Memory B cell (primary cell): Measurements from ENCODE around the gene CREB5.
"Not testable (repeated sequence)": the region's sequence is repeated elsewhere in the genome, so short reads cannot be mapped to it uniquely, and the experiment has no call there.

ENCODE experiments used
- ATAC-seq: fragments of 150-1000 bp; cut with Tn5 transposase; 2 replicates; pipeline ENCODE4 v1.10.0; 2021; ENCODE audit warnings: low read depth, mild to moderate bottlenecking, moderate library complexity
- DNase-seq, 2 donors: peaks; one replicate each; pipeline ENCODE4 v3.0.0; 2022; ENCODE audit warnings: low spot score in 2 of 2
- H3K27ac Mint-ChIP-seq: one replicate; pipeline ENCODE4 v1.8.0; 2022; ENCODE audit warnings: mild to moderate bottlenecking, moderate library complexity, mixed read lengths
- H3K27me3 Mint-ChIP-seq: one replicate; pipeline ENCODE4 v1.8.0; 2022; ENCODE audit warnings: mixed read lengths
- H3K36me3 Mint-ChIP-seq: one replicate; pipeline ENCODE4 v1.8.0; 2022; ENCODE audit warnings: mild to moderate bottlenecking, mixed read lengths
- H3K4me1 Mint-ChIP-seq: one replicate; pipeline ENCODE4 v1.8.0; 2022; ENCODE audit warnings: mixed read lengths
- H3K4me3 Mint-ChIP-seq: one replicate; pipeline ENCODE4 v1.8.0; 2022; ENCODE audit warnings: mild to moderate bottlenecking, moderate library complexity, mixed read lengths
- H3K9me3 Mint-ChIP-seq: one replicate; pipeline ENCODE4 v1.8.0; 2022; ENCODE audit warnings: mixed read lengths

Gene CREB5

DNA sequence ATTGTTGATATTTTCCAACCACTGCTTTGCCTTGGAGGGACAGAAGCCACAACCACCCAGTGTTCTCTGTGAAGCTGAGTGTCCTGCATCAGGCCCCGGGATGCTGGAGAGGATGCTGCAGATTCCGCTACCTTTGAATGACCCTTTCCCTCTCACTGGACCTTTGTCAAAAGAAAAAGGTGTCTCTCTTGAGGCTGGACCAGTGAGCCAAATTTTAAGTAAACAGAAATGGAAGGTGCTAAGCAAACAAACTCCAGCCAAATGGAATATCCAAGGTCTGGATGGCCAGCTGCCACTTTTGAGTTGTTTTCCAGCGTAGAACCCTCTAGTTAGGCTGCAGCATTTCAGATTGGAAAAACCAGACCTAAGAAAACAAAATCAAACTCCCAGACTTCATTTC, 400.3 kb downstream of the CREB5 start:
- Mint-ChIP-seq H3K27ac (no peak overlapping the region), H3K9me3 (no peaks in the 10 kb centered on the region), H3K27me3 (no peaks in the 10 kb centered on the region), H3K36me3 (no peaks in the 10 kb centered on the region), H3K4me1 (peaks cover 14% of the 10 kb centered on the region), H3K4me3 (no peak overlapping the region)
- DNase-seq: no peak
- ATAC-seq: no peak

DNA sequence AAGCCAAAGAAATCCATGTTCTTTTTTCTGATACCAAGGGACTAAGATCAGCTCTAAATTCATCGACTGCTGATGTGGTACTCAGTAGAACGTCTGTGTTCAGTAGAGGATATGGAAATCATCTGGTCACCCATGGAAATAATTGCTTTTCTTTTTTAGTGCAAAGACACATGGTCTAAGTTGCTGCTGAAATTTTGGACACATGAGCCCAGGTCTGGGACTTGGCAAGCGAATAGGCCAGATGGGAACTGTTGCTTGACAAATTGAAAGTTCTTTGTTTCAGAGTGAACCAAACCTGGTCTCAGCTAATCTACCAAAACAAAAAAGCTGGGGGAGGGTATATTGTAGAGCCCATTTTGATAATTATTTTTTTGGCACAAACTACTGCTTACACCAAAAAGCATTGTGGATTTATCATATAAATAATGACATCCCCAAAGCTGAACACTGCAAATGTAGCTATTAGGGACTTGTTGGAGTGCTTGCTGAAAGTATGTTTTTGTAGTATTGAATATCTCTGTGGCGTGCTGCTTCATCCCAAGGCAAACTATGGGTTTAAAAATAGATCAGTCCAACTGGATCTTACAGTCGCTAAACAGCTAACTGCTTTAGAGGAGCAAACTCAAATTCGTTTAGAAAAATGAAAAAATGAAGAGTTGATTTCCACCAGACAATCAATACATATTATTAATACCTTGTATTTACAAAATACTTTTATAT, 401.1 kb downstream of the CREB5 start:
- no peak overlapping the region for H3K4me3 Mint-ChIP-seq
- ATAC-seq (no peak), DNase-seq (no peak)
- H3K9me3 Mint-ChIP-seq: no peaks in the 10 kb centered on the region
- no peaks in the 10 kb centered on the region for H3K27me3 Mint-ChIP-seq
- no peaks in the 10 kb centered on the region for H3K36me3 Mint-ChIP-seq
- H3K4me1 Mint-ChIP-seq: peaks cover 19% of the 10 kb centered on the region
- H3K27ac Mint-ChIP-seq: no peak overlapping the region

DNA sequence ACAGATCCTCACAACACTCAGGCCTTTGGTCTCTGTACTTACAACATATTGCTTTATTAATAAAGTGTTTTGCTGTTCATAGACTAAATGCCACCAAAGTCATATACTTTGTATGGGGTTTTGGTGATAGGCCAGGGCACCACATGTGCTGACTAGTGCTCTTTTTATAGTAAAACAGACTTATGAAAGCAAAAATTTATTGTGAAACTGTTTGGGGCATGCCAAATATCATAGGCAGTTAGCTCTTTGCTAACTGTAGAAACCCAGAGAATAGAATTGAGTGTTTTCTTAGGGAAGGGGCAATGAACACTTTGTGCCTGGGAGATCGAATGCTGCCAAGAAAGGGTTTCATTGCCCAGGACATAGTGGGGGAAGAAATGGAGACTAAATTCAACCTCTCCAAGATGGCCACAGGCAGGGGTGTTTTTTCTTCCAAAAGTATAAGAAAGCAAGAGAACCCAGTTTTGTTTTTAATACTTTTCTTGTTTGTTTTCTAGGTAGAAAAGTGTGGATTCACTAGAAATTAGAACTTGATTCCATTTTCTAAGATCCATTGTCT, 403.1 kb downstream of the CREB5 start:
- Mint-ChIP-seq H3K36me3 (no peaks in the 10 kb centered on the region), H3K27me3 (no peaks in the 10 kb centered on the region), H3K9me3 (no peaks in the 10 kb centered on the region), H3K4me3 (peak overlapping the region; percentile 39), H3K27ac (peak overlapping the region; percentile 48), H3K4me1 (peaks cover 27% of the 10 kb centered on the region)
- peak; percentile 3 for ATAC-seq
- DNase-seq: no peak

DNA sequence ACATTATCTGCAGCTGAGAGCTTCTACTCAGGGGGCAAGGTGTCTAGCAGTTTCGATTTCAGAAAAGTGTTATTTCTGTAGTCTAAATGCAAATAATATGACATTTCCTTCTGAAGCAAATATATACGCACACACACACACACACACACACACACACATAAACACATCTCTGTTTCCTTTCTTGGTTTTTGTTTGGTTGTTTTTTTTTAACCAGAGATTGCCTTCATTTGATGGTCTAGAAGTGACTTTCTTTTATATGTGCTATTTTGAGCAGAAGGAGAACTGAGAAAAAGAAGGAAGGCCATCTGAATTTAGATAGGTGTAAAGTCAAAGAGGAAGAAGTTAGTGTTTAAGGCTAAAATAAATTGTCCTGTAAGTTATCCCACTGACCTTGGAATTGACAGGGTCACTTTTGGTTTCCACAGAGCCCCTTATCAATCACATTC, 403.6 kb downstream of the CREB5 start:
- Mint-ChIP-seq H3K36me3 (no peaks in the 10 kb centered on the region), H3K4me3 (peak overlapping the region; percentile 39), H3K4me1 (peaks cover 30% of the 10 kb centered on the region), H3K9me3 (no peaks in the 10 kb centered on the region), H3K27ac (peak overlapping the region; percentile 48), H3K27me3 (no peaks in the 10 kb centered on the region)
- ATAC-seq: peak; percentile 89
- DNase-seq: peak in 1 of 2 donors; percentile 51

DNA sequence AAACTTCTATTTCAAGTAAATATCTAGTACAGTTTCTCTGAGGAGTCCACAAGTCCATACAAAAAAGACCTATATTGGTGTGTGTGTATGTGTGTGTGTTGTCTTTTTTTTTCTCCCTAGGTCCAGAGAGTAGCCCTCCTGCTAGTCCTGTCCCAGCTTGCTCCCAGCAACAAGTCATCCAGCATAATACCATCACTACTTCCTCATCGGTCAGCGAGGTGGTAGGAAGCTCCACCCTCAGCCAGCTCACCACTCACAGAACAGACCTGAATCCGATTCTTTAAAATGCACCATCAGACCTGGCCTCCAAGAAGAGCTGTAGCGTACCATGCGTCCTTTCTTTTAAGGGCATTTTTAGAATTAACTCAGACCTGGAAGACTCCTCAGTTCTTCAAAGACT, 406.7 kb downstream of the CREB5 start:
- Mint-ChIP-seq H3K4me1 (peaks cover 30% of the 10 kb centered on the region), H3K9me3 (no peaks in the 10 kb centered on the region), H3K36me3 (no peaks in the 10 kb centered on the region), H3K27me3 (no peaks in the 10 kb centered on the region), H3K4me3 (no peak overlapping the region), H3K27ac (no peak overlapping the region)
- no peak for ATAC-seq
- DNase-seq: no peak

DNA sequence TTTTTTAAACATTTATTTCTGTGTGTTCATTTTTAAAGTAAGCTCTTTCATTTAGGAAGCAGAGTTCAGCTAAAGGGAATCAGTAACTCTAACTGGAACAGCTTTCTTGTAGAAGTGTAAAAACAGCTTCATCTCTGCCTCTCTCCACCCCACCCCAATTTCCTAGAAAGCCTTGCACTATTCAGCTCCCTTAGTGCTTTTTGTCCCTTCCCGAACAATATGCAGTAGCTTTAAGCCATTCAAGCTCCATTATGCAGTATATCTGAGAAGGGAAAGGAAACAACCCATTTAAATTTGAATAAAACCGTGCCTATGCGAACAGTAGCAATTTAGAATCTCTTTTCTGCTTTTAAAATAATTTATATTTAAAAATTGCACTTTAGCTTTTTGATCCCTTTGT, 411.3 kb downstream of the CREB5 start:
- Mint-ChIP-seq H3K36me3 (peaks cover 2% of the 10 kb centered on the region), H3K9me3 (peaks cover 5% of the 10 kb centered on the region), H3K4me3 (no peak overlapping the region), H3K27me3 (peaks cover 8% of the 10 kb centered on the region), H3K4me1 (peaks cover 22% of the 10 kb centered on the region), H3K27ac (no peak overlapping the region)
- no peak for ATAC-seq
- no peak for DNase-seq

DNA sequence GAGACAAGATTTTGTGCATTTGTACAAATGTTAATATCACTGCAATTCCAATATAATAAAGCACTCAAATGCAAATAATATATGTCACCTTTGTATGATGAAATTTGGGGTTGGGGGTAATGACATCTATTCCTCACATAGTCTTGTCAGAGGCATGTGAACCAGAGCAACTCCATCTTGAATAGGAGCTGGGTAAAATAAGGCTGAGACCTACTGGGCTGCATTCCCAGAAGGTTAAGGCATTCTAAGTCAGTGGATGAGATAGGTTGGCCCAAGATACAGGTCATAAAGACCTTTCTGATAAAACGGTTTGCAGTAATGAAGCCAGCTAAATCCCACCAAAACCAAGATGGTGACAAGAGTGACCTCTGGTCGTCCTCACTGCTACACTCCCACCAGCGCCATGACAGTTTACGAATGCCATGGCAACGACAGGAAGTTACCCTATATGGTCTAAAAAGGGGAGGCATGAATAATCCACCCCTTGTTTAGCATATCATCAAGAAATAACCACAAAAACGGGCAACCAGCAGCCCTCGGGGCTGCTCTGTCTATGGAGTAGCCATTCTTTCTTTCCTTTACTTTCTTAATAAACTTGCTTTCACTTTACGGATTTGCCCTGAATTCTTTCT, 413.6 kb downstream of the CREB5 start:
- not testable (repeated sequence) for DNase-seq, H3K4me1 Mint-ChIP-seq, ATAC-seq, H3K9me3 Mint-ChIP-seq, H3K36me3 Mint-ChIP-seq, H3K27ac Mint-ChIP-seq, H3K4me3 Mint-ChIP-seq, H3K27me3 Mint-ChIP-seq

DNA sequence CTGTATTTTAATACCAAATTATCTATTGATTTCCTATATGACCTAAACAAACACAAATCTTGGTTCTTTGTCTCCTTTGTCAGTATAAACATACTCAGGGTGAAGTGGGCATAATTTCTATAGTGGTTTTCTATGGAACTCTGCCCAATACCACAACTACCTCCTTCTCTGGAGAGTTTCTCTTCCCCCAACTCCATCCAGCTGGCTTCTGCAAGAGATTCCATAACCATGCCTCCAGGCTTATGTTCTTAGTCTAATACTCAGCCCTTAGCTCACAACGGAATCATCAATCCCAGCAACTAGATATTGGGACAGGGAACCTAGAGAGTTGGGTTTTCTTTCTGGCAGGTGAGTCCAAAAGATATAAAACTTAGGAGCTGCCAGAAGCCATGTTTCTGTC, 418.5 kb downstream of the CREB5 start:
- ATAC-seq: no peak
- peaks cover 2% of the 10 kb centered on the region for H3K36me3 Mint-ChIP-seq
- peaks cover 2% of the 10 kb centered on the region for H3K4me1 Mint-ChIP-seq
- peaks cover 6% of the 10 kb centered on the region for H3K27me3 Mint-ChIP-seq
- peaks cover 5% of the 10 kb centered on the region for H3K9me3 Mint-ChIP-seq
- no peak overlapping the region for H3K4me3 Mint-ChIP-seq
- H3K27ac Mint-ChIP-seq: no peak overlapping the region
- no peak for DNase-seq

DNA sequence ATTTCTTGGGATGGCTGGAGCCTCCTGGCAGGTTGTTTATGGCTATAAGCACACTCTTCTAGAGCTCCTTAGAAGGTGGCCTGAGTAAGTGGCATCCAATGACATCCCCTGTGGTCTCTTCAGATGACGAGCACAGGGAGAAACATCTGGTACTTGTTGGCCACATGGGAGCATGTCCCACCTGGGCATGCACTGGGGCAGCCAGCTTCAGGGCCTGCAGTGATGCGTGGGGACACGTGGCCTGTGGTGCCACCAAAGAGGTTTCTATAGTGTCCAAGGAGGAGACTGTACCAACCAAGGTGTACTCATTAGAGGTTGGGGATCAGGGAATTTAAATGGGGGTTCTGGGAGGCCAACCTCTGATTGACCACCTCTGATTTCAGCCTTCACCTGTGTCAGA, 420.4 kb downstream of the CREB5 start:
- no peak for ATAC-seq
- H3K9me3 Mint-ChIP-seq: no peaks in the 10 kb centered on the region
- H3K36me3 Mint-ChIP-seq: no peaks in the 10 kb centered on the region
- H3K27ac Mint-ChIP-seq: no peak overlapping the region
- no peaks in the 10 kb centered on the region for H3K4me1 Mint-ChIP-seq
- DNase-seq: no peak
- H3K27me3 Mint-ChIP-seq: no peaks in the 10 kb centered on the region
- no peak overlapping the region for H3K4me3 Mint-ChIP-seq

DNA sequence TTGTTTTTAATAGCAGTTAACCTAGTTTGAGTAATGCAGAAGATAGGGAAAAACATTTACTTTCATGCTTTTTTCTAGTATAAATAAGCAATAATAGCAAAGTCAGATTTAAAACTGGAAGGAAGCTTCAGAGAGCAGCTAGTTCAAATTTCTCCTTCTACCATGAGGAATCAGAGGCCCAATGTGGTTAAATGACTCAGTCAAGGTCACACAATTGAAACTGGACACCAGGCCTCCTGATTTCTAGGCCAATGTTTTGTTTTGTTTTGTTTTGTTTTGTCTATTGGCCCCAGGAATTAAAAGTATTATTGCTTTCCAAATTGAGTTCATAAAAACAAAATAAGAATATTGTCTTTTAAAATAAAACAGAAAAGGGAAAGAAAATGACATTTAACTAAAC, 423.5 kb downstream of the CREB5 start:
- no peaks in the 10 kb centered on the region for H3K36me3 Mint-ChIP-seq
- no peaks in the 10 kb centered on the region for H3K4me1 Mint-ChIP-seq
- ATAC-seq: no peak
- no peak for DNase-seq
- H3K27ac Mint-ChIP-seq: no peak overlapping the region
- no peak overlapping the region for H3K4me3 Mint-ChIP-seq
- H3K9me3 Mint-ChIP-seq: no peaks in the 10 kb centered on the region
- no peaks in the 10 kb centered on the region for H3K27me3 Mint-ChIP-seq

DNA sequence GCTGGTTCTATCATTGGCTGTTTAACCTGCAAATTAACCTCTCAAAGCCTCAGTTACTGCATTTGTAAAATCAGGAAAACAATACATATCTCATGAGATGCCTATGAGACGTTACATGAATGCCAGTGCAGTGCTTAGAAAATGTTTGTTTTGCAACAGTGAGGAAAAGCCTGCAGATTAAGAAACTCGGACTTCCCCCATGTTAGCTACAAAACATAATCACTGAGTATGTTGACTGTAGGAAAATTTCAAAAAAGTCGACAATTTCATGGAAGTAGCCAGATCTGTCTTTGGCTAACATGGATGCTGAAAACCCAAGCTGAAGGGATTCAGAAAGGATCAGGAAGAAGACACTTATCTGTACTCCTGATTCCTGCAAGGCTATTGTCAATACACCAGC, 424.4 kb downstream of the CREB5 start:
- H3K4me3 Mint-ChIP-seq: no peak overlapping the region
- no peak overlapping the region for H3K27ac Mint-ChIP-seq
- H3K4me1 Mint-ChIP-seq: no peaks in the 10 kb centered on the region
- DNase-seq (no peak), ATAC-seq (no peak)
- no peaks in the 10 kb centered on the region for H3K9me3 Mint-ChIP-seq
- H3K36me3 Mint-ChIP-seq: no peaks in the 10 kb centered on the region
- H3K27me3 Mint-ChIP-seq: no peaks in the 10 kb centered on the region

DNA sequence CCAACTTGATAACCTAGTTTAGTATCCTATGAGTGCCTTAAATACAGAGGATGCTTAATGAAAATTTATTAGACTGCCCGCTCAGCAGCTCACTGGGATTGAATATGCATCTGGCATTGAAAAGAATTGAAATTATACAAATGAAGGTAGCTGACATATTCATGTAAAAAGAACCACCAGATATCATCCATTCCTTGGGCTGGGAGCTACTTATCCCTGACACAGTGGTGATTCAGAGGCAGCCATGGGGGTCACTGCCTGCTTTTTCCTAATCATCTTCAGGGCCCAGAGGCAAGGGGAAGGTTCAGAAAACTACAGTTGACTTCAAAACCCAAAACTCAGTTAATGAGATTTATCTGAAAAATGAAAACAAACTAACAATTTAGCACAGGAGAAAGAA, 424.9 kb downstream of the CREB5 start:
- ATAC-seq (no peak), DNase-seq (no peak)
- H3K27ac Mint-ChIP-seq: no peak overlapping the region
- H3K27me3 Mint-ChIP-seq: no peaks in the 10 kb centered on the region
- no peaks in the 10 kb centered on the region for H3K9me3 Mint-ChIP-seq
- no peaks in the 10 kb centered on the region for H3K36me3 Mint-ChIP-seq
- H3K4me3 Mint-ChIP-seq: no peak overlapping the region
- no peaks in the 10 kb centered on the region for H3K4me1 Mint-ChIP-seq

DNA sequence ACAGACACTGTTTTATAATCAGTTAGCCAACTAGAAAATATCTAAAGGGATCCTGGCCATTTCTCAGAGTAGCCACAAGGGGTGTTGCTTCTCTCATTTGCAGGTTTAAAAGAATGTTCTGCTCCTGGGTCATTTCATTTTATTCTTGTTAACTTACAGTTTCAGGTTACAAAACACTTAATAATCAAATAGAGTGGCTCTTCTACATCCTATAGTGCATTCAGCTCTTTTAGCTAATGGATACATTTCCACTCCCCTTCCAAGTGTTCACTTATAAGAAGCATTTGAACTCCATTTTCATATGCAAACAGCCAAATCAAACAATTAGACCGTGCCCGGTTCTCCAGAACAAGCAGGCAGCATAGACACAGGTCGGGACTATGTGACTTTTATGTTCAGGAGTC, 428.3 kb downstream of the CREB5 start:
- ATAC-seq (no peak), DNase-seq (no peak)
- Mint-ChIP-seq H3K9me3 (no peaks in the 10 kb centered on the region), H3K27me3 (peaks cover 7% of the 10 kb centered on the region), H3K4me3 (no peak overlapping the region), H3K36me3 (no peaks in the 10 kb centered on the region), H3K4me1 (no peaks in the 10 kb centered on the region), H3K27ac (no peak overlapping the region)

DNA sequence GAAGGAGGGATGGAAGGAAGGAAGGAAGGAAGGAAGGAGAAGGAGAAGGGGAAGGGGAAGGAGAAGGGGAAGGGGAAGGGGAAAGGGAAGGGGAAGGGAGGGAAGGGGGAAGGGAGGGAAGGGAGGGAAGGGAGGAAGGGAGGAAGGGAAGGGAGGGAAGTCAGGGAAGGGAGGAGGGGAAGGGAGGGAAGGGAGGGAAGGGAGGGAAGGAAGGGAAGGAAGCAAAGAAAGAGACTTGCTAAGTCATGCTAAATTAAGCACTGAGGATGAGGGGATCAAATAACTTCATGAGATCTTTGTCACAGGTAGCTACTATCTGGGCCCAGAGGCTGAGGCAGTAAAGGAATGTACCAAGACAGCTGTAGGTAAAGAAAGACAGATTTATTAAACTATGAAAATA, 429.4 kb downstream of the CREB5 start:
- H3K27ac Mint-ChIP-seq: no peak overlapping the region
- H3K9me3 Mint-ChIP-seq: no peaks in the 10 kb centered on the region
- no peaks in the 10 kb centered on the region for H3K4me1 Mint-ChIP-seq
- H3K4me3 Mint-ChIP-seq: no peak overlapping the region
- peaks cover 7% of the 10 kb centered on the region for H3K27me3 Mint-ChIP-seq
- H3K36me3 Mint-ChIP-seq: no peaks in the 10 kb centered on the region
- DNase-seq: no peak
- ATAC-seq: no peak
